Neuronal stem cell (in vitro differentiated cells): Measurements from ENCODE around the gene PRRX2.
"Not testable (repeated sequence)": the region's sequence is repeated elsewhere in the genome, so short reads cannot be mapped to it uniquely, and the experiment has no call there.

Source experiments
- DNase-seq: peaks from one replicate; pipeline ENCODE4 v3.0.0-alpha.2; 2013; ENCODE audit warnings: low spot score
- H2AFZ ChIP-seq: one replicate; pipeline ENCODE4 v1.6.1; 2013; ENCODE audit warnings: mild to moderate bottlenecking, low read length, inconsistent platforms
- H2AK5ac ChIP-seq: 2 replicates; pipeline ENCODE4 v1.6.1; 2013; ENCODE audit warnings: low read depth, mild to moderate bottlenecking, inconsistent platforms, low read length, moderate library complexity, mixed read lengths
- H2BK120ac ChIP-seq: 2 replicates; pipeline ENCODE4 v1.6.1; 2013; ENCODE audit warnings: low read depth, mild to moderate bottlenecking, inconsistent platforms, low read length, moderate library complexity, mixed read lengths
- H2BK12ac ChIP-seq: one replicate; pipeline ENCODE4 v1.6.1; 2013; ENCODE audit warnings: low read length, inconsistent platforms
- H2BK15ac ChIP-seq: 2 replicates; pipeline ENCODE4 v1.6.1; 2013; ENCODE audit warnings: mild to moderate bottlenecking, low read length, inconsistent platforms, mixed read lengths
- H2BK5ac ChIP-seq: one replicate; pipeline ENCODE4 v1.6.1; 2013; ENCODE audit warnings: inconsistent platforms, mild to moderate bottlenecking, low read length, moderate library complexity
- H3K14ac ChIP-seq: one replicate; pipeline ENCODE4 v1.6.1; 2013; ENCODE audit warnings: low read length, inconsistent platforms
- H3K18ac ChIP-seq: 2 replicates; pipeline ENCODE4 v1.6.1; 2013; ENCODE audit warnings: low read length, inconsistent platforms
- H3K23ac ChIP-seq: 2 replicates; pipeline ENCODE4 v1.6.1; 2013; ENCODE audit warnings: low read depth, mild to moderate bottlenecking, mixed read lengths, low read length, inconsistent platforms; ENCODE audit not compliant: poor library complexity
- H3K27ac ChIP-seq: replicated peaks from 3 replicates; pipeline ENCODE4 v1.5.1; 2013; ENCODE audit warnings: low read length, inconsistent platforms
- H3K27me3 ChIP-seq, 3 experiments: 2 replicates each; pipeline ENCODE4 v1.6.1; 2013; ENCODE audit warnings: low read length in 3 of 3, mild to moderate bottlenecking in 2 of 3, inconsistent platforms in 1 of 3, low read depth in 1 of 3, mixed read lengths in 1 of 3, moderate library complexity in 1 of 3; ENCODE audit not compliant: control insufficient read depth in 3 of 3, insufficient read depth in 3 of 3
- H3K36me3 ChIP-seq, 2 donors: replicated peaks in 1 of 2; 2 replicates each; pipeline ENCODE4 v1.6.1; 2013; ENCODE audit warnings: low read length in 2 of 2; ENCODE audit not compliant: control insufficient read depth in 2 of 2, insufficient read depth in 2 of 2
- H3K4ac ChIP-seq: 2 replicates; pipeline ENCODE4 v1.6.1; 2013; ENCODE audit warnings: inconsistent platforms, mild to moderate bottlenecking, low read length, moderate library complexity
- H3K4me1 ChIP-seq, 2 donors: 1 replicate in 1 of 2; 2 replicates in 1 of 2; pipeline ENCODE4 v1.6.1; 2013; ENCODE audit warnings: low read length in 2 of 2, low read depth in 1 of 2; ENCODE audit not compliant: control insufficient read depth in 2 of 2, insufficient read depth in 1 of 2
- H3K4me2 ChIP-seq: one replicate; pipeline ENCODE4 v1.6.1; 2013; ENCODE audit warnings: mild to moderate bottlenecking, low read length, inconsistent platforms; ENCODE audit not compliant: insufficient read depth, poor library complexity, severe bottlenecking
- H3K4me3 ChIP-seq, 2 donors: 2 replicates each; pipeline ENCODE4 v1.5.1; 2013; ENCODE audit warnings: low read length in 2 of 2, mild to moderate bottlenecking in 2 of 2, inconsistent platforms in 1 of 2, moderate library complexity in 1 of 2
- H3K79me1 ChIP-seq: one replicate; pipeline ENCODE4 v1.6.1; 2013; ENCODE audit warnings: low read depth, mild to moderate bottlenecking, inconsistent platforms, low read length, moderate library complexity
- H3K9ac ChIP-seq: one replicate; pipeline ENCODE4 v1.6.1; 2013; ENCODE audit warnings: mild to moderate bottlenecking, low read depth, low read length, inconsistent platforms; ENCODE audit not compliant: poor library complexity
- H3K9me3 ChIP-seq, 2 donors: replicated peaks in 1 of 2; 2 replicates each; pipeline versions ENCODE3 to v1.6.1; 2013; ENCODE audit warnings: low read length in 2 of 2, mild to moderate bottlenecking in 2 of 2, inconsistent platforms in 1 of 2, low read depth in 1 of 2, mixed read lengths in 1 of 2, moderate library complexity in 1 of 2; ENCODE audit not compliant: control insufficient read depth in 2 of 2, insufficient read depth in 1 of 2
- H4K8ac ChIP-seq: one replicate; pipeline ENCODE4 v1.6.1; 2013; ENCODE audit warnings: low read depth, mild to moderate bottlenecking, inconsistent platforms, low read length, moderate library complexity
- H4K91ac ChIP-seq: one replicate; pipeline ENCODE4 v1.6.1; 2013; ENCODE audit warnings: low read length, low read depth, mild to moderate bottlenecking, inconsistent platforms; ENCODE audit not compliant: poor library complexity
- WGBS, 2 donors: extraction: QIAGEN DNeasy Blood & Tissue Kit; methylation state at CpG; one replicate each; pipeline ENCODE4 v1.1.7; 2013; ENCODE audit warnings: missing lambda C conversion rate in 2 of 2, mixed read lengths in 1 of 2; ENCODE audit not compliant: insufficient read length in 2 of 2, insufficient replicate concordance in 1 of 2; ENCODE audit errors: extremely low coverage in 2 of 2; 5-methylcytosine and 5-hydroxymethylcytosine counted together

The PRRX2 gene

DNA sequence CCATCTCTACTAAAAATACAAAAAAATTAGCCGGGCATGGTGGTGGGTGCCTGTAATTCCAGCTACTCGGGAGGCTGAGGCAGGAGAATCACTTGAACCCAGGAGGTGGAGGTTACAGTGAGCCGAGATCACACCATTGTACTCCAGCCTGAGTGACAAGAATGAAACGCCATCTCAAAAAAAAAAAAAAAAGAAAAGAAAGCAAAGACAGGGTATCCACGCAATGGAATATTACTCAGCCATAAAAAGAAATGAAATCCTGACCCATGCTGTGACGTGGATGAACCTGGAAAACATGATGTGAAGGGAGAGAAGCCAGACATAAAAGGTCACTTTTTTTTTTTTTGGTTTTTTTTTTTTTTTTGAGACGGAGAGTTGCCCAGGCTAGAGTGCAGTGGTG lies 95.3 kb downstream of the PRRX2 start:
- not testable (repeated sequence) for H2BK5ac ChIP-seq, H3K4me3 ChIP-seq, H3K14ac ChIP-seq, H3K4me2 ChIP-seq, H3K9ac ChIP-seq, H2BK12ac ChIP-seq, H2AFZ ChIP-seq, H3K9me3 ChIP-seq, DNase-seq, H3K27ac ChIP-seq, H3K4me1 ChIP-seq, H2BK120ac ChIP-seq, H3K23ac ChIP-seq, H2BK15ac ChIP-seq, H3K18ac ChIP-seq, H3K4ac ChIP-seq, H4K8ac ChIP-seq, H3K36me3 ChIP-seq, H3K79me1 ChIP-seq, H4K91ac ChIP-seq, H2AK5ac ChIP-seq
- peaks cover 0 to 10% (median 0%) of the 10 kb centered on the region in 3 experiments for H3K27me3 ChIP-seq
- no CpG with 5 or more reads among the region's 7 CpGs for WGBS, 2 donors

DNA sequence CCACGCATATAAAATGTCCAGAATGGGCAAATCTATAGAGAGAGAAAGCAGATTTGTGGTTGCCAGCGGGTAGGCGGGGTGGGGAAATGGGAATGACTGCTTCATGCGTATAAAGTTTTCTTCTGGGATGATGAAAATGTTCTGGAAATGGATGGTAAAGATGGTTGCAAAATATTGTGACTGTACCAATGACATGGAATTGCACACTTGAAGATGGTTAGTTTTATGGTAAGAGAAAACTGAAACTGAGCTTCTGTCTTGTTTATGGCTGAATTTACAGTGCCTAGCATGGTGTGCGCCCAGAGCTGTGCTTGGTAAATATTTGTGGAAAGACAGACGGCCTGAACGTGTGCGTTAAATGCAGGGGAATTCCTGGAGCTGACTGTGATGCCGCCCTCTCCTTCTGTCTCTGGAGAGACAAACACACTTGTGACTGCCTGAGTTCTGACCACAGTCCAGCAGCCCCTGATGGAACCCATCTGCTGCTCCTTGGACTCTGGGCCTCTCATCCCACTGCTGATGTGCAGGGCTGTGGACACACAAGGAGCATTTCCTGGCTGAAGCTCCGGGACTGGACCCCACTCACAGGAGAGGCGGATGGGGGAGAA lies 96.0 kb downstream of the PRRX2 start:
- H2BK12ac ChIP-seq, result no peak overlapping the region

GRCh38 chr9:129761901-129762369 lies 96.5 kb downstream of the PRRX2 start:
- Histone ChIP-seq H3K27me3 (peaks cover 0 to 4% (median 0%) of the 10 kb centered on the region in 3 experiments), H2BK15ac (no peak overlapping the region), H3K23ac (no peak overlapping the region), H3K4me3 (no peak overlapping the region), H3K9ac (no peak overlapping the region), H2AFZ (peak overlapping the region; percentile 74), H2BK5ac (no peak overlapping the region), H2AK5ac (no peak overlapping the region), H3K18ac (peak overlapping the region; percentile 61), H3K9me3 (no peaks in the 10 kb centered on the region), H4K91ac (no peak overlapping the region), H3K79me1 (no peaks in the 10 kb centered on the region), H2BK120ac (no peak overlapping the region), H3K4ac (no peak overlapping the region), H4K8ac (no peak overlapping the region), H3K36me3 (no peaks in the 10 kb centered on the region), H3K4me2 (no peak overlapping the region), H3K27ac (no peak overlapping the region), H3K14ac (peak overlapping the region; percentile 12), H3K4me1 (peaks cover 0 to 4% of the 10 kb centered on the region in 2 donors), H2BK12ac (no peak overlapping the region)
- DNase-seq, result no peak
- WGBS, 2 donors, result no CpG with 5 or more reads among the region's 6 CpGs

More for the DNA sequence above, 96.0 kb downstream of the PRRX2 start:
- no peak overlapping the region for H3K27ac ChIP-seq
- H2AFZ ChIP-seq, result peak overlapping the region; percentile 74
- no CpG with 5 or more reads among the region's 11 CpGs for WGBS, 2 donors
- no peak overlapping the region for H4K8ac ChIP-seq
- H3K36me3 ChIP-seq, result no peaks in the 10 kb centered on the region
- H3K4ac ChIP-seq, result no peak overlapping the region
- H3K18ac ChIP-seq, result peak overlapping the region; percentile 61
- H2BK5ac ChIP-seq, result no peak overlapping the region
- peaks cover 0 to 5% (median 0%) of the 10 kb centered on the region in 3 experiments for H3K27me3 ChIP-seq
- DNase-seq, result no peak
- no peaks in the 10 kb centered on the region for H3K79me1 ChIP-seq
- H3K23ac ChIP-seq, result no peak overlapping the region
- no peak overlapping the region for H3K4me2 ChIP-seq
- H2BK120ac ChIP-seq, result no peak overlapping the region
- H2BK15ac ChIP-seq, result no peak overlapping the region
- no peaks in the 10 kb centered on the region for H3K9me3 ChIP-seq
- no peak overlapping the region for H3K9ac ChIP-seq
- no peak overlapping the region for H3K14ac ChIP-seq
- H3K4me1 ChIP-seq, result peaks cover 0 to 4% of the 10 kb centered on the region in 2 donors
- H2AK5ac ChIP-seq, result no peak overlapping the region
- no peak overlapping the region for H4K91ac ChIP-seq
- H3K4me3 ChIP-seq, result no peak overlapping the region

DNA sequence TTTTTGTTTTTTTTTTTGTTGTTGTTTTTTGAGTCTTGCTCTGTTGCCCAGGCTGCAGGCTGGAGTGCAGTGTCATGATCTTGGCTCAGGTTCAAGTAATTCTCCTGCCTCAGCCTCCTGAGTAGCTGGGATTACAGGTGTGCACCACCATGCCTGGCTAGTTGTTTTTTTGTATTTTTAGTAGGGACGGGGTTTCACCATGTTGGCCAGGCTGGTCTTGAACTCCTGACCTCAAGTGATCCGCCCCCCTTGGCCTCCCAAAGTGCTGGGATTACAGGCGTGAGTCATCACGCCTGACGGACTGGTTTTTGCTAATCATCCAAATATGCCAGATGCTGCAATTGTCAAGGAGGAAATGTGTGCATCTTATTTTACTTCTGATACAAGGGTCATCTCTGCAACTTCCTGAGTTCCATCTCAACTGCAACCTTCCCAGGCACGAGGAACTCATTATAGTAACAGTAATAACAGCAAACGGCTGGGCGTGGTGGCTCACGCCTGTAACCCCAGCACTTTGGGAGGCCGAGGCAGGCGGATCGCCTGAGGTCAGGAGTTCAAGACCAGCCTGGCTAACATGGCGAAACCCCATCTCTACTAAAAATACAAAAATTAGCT lies 97.0 kb downstream of the PRRX2 start:
- H3K4me1 ChIP-seq, H3K9ac ChIP-seq, H2AK5ac ChIP-seq, DNase-seq, H3K18ac ChIP-seq, H3K27me3 ChIP-seq, H4K8ac ChIP-seq, H3K4me3 ChIP-seq, H3K9me3 ChIP-seq, H2BK120ac ChIP-seq, H4K91ac ChIP-seq, H3K36me3 ChIP-seq, H3K4ac ChIP-seq, H3K79me1 ChIP-seq, H3K23ac ChIP-seq, H2BK15ac ChIP-seq, H2BK12ac ChIP-seq, H3K4me2 ChIP-seq, H2BK5ac ChIP-seq, H3K14ac ChIP-seq, H3K27ac ChIP-seq: not testable (repeated sequence)
- peak overlapping the region; percentile 74 for H2AFZ ChIP-seq
- no CpG with 5 or more reads among the region's 13 CpGs for WGBS, 2 donors
